GM13976 (cell line): Measurements from ENCODE around the gene RDX.
"Not testable (repeated sequence)": the region's sequence is repeated elsewhere in the genome, so short reads cannot be mapped to it uniquely, and the experiment has no call there.

ENCODE experiments used
- DNase-seq: peaks from one replicate; pipeline ENCODE4 v3.0.0; 2012; ENCODE audit warnings: low spot score
- in situ Hi-C: fragments of 300-500 bp; cut with MboI; formaldehyde crosslinking; loops from one replicate; pipeline ENCODE4 v1.12.0; 2022; ENCODE audit warnings: low sequenced_read_pairs, mixed read lengths, inconsistent platforms; ENCODE audit not compliant: unreplicated experiment
- TF ChIP-seq, protein P1 (sequence below): IDR thresholded peaks from 2 replicates; pipeline ENCODE4 v1.5.1; 2012; ENCODE audit warnings: borderline replicate concordance, mild to moderate bottlenecking; ENCODE audit not compliant: insufficient read depth; ENCODE audit errors: extremely low read depth, missing control alignments, control extremely low read depth

The RDX gene

DNA sequence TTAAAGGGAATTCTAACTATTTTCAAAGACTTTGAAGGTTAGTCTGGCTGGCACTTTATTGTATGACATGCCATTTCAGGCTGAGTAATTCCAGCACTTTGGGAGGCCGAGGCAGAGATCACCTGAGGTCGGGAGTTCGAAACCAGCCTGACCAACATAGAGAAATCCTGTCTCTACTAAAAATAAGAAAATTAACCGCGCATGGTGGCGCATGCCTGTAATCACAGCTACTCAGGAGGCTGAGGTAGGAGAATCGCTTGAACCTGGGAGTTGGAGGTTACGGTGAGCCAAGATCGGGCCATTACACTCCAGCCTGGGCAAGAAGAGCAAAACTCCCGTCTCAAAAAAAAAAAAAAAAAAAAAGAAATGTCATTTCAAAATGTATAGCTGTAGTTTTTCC is 95.6 kb downstream of the RDX start:
- in situ Hi-C loops: loop anchor here (5.0 to 25.0 kb wide), 2 partner anchors 171 to 1036 kb away; partner anchors contain the start of gene POU2AF2
- no peak for DNase-seq
- TF ChIP-seq, protein P1, sequence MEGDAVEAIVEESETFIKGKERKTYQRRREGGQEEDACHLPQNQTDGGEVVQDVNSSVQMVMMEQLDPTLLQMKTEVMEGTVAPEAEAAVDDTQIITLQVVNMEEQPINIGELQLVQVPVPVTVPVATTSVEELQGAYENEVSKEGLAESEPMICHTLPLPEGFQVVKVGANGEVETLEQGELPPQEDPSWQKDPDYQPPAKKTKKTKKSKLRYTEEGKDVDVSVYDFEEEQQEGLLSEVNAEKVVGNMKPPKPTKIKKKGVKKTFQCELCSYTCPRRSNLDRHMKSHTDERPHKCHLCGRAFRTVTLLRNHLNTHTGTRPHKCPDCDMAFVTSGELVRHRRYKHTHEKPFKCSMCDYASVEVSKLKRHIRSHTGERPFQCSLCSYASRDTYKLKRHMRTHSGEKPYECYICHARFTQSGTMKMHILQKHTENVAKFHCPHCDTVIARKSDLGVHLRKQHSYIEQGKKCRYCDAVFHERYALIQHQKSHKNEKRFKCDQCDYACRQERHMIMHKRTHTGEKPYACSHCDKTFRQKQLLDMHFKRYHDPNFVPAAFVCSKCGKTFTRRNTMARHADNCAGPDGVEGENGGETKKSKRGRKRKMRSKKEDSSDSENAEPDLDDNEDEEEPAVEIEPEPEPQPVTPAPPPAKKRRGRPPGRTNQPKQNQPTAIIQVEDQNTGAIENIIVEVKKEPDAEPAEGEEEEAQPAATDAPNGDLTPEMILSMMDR: no peak

DNA sequence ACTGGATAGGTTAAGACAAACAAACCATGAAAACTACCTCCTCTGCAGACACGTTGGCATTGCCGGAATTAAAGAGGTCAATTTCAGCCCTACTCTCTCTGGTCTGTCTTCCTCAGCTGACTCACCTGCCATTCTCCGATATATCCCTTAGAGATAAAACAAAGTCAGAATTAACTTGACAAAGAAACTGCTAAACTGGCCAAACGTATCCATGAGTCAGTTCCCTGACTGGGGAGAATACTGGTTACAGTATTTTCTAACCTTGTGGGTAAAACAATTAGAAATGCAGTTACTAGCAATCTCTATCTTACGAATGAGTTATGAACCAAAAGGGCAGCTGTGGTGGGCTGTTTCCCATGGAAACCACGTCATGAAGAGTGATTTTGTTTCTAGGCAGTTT is 96.2 kb downstream of the RDX start:
- in situ Hi-C loops: loop anchor here (5.0 to 25.0 kb wide), 2 partner anchors 172 to 1037 kb away; partner anchors contain the start of gene POU2AF2
- TF ChIP-seq, protein P1: no peak
- no peak for DNase-seq

DNA sequence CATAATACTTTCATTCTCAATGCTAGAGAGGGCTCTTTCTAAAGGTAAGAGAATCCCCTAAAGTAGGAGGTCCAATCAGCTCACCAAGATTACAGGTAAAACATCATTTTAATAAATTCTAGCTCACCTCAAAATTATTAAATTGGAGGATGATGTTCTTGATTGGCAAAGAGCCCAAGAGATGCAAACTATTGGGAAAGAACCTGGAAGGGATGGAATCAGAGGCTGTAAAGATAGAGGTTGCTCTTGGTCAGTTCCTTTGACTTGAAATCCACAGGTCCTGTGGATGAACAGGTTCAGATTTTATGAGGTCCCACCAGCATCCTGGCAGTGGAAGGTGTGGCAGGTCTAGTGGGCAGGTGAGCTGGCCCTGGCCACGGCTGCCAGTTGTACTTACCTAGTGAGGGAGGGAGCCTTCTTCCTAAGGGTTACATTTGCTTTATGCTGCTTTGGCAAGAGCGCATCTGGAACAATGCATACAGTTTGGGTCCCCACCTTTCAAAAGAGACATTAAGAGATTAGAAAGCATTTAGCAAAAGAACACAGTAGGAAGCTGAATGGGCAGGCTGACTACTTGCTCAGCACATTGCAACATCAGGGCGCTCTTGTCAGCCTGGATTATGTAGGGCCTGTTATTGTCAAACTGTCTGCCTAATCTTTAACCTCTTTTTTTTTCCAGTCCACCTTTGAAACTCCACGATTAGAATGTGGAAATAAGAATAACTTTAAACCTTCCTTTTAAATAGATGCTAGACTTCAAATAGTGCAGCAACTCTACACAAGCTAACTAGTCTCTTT is 97.0 kb downstream of the RDX start:
- no peak for DNase-seq
- in situ Hi-C loops: no loop called here
- TF ChIP-seq, protein P1: no peak

DNA sequence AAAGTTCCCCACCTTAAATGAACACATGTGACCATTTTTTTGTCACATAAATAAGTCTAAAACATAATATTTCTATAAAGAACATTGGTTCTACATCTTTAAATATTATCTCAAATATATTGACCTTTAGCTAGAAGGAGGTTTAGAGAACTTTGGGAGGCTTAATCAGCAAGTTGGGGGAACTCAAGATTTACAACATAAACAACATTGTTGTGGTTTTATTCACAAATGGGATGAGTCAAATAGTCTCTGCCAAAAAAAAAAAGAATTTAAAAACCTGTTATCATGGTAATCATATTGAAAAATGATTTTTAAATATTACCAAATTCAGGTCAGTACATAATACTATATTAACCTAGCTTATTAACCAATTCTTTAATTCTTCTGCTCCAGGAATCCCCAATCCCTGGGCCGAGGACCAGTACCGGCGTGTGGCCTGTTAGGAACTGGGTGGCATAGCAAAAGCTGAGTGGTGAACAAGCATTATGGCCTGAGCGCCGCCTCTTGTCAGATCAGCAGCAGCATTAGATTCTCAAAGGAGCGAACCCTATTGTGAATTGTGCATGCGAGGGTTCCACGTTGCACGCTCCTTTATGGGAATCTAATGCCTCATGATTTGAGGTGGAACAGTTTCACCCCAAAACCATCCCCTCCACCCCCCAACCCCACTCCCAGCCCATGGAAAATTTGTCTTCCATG is 98.2 kb downstream of the RDX start:
- TF ChIP-seq, protein P1: no peak
- in situ Hi-C loops: no loop called here
- no peak for DNase-seq

DNA sequence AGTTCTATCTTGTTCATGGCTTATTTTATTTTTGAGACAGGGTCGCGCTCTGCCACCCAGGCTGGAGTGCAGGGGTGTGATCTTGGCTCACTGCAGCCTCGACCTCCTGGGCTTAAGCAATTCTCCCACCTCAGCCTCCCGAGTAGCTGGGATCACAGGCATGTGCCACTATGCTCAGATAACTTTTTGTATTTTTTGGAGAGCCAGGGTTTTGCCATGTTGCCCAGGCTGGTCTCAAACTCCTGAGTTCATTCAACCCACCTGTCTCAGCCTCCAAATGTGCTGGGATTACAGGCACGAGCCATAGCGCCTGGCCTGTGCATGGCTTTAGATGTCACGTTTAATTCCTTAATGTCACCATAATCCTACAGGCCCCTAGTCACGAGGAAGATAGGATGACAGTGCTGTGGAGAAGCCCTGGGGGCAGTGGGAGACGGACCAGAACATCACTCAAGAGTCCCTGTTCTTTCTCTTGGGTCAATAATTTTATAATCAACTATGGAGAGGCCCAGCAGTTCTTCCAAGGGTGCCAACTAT is 99.5 kb downstream of the RDX start:
- in situ Hi-C loops: no loop called here
- TF ChIP-seq, protein P1: no peak
- no peak for DNase-seq

DNA sequence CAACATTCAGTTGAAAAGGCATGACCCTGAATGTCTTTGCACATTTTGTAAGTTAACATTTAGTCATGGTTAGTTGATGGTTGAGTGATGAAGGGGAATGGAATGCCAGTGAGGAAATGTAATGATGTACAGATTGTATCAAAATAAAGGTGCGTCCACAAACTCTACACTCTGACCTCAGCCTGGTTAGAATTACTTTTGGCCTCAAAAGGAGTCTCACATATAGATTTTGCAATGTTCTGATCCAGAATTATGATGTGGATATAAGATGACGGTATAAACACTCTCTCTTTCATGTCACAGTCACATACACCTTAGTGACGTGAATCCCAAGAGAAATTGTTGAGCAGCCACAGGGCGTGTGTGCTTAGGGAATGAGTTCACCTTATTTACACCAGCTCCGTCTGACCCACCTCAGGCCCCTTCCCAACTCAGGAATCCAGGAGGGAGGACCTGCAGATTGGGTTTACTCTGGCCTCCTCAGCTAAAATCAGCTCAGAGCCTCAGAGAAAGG is 100.1 kb downstream of the RDX start:
- in situ Hi-C loops: no loop called here
- TF ChIP-seq, protein P1: no peak
- no peak for DNase-seq

DNA sequence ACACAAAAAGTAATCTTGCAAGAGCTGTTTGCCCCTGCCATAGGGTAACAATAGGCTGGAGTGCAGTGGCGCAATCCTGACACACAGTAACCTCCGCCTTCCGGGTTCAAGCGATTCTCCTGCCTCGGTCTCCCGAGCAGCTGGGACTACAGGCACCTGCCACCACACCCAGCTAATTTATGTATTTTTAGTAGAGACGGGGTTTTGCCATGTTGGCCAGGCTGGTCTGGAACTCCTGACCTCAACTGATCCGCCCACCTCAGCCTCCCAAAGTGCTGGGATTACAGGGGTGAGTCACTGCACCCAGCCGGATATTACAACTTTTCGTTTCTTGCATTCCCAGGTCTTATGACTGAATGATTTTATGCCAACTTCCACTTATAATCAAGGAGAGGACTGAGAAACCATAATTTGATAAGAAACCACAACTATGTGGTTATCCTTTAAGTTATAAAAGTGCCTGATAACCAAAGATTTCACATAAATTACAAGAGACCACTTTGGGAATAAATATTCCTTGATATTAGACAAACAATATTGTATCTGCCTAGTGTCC is 102.1 kb downstream of the RDX start:
- in situ Hi-C loops, DNase-seq: not testable (repeated sequence)

DNA sequence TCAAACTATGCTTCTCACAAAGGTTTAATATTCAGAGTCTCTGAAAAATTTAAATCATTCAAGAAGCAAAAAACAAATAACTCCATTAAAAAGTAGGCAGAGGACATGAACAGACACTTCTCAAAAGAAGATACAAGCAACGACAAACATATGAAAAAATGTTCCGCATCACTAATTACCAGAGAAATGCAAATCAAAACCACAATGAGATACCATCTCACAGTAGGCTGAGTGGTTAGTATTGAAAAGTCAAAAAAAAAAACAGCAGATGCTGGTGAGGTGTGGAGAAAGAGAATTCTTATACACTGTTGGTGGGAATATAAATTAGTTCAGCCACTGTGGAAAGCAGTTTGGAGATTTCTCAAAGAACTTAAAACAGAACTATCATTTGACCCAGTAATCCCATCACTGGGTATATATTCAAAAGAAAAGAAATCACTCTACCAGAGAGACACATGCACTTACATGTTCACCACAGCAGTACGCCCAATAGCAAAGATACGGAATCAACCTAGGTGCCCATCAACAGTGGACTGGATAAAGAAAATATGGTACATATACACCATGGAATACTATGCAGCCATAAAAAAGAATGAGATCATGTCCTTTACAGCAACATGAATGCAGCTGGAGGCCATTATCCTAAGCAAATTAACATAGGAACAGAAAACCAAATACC is 103.7 kb downstream of the RDX start:
- DNase-seq, in situ Hi-C loops: not testable (repeated sequence)
